DLD1 (cell line): ENCODE measurements around the gene B4GALNT4.
"Not testable (repeated sequence)": the region's sequence is repeated elsewhere in the genome, so short reads cannot be mapped to it uniquely, and the experiment has no call there.

ENCODE experiments used
- in situ Hi-C: cut with HindIII; loops from 2 replicates; pipeline ENCODE4 v1.10.0; 2017; ENCODE audit warnings: low sequenced_read_pairs

B4GALNT4 gene

GRCh38 chr11:387193-387793 is 18.0 kb downstream of the B4GALNT4 start:
- in situ Hi-C loops, result loop anchor here (10.0 kb wide), 1 partner anchor 68 kb away; the partner anchor contains the start of gene PTDSS2

- in situ Hi-C loops, result loop anchor here (10.0 kb wide), 1 partner anchor 65 kb away; the partner anchor contains the start of gene PTDSS2
Measured at GRCh38 chr11:389369-389768, 20.1 kb downstream of the B4GALNT4 start.

DNA sequence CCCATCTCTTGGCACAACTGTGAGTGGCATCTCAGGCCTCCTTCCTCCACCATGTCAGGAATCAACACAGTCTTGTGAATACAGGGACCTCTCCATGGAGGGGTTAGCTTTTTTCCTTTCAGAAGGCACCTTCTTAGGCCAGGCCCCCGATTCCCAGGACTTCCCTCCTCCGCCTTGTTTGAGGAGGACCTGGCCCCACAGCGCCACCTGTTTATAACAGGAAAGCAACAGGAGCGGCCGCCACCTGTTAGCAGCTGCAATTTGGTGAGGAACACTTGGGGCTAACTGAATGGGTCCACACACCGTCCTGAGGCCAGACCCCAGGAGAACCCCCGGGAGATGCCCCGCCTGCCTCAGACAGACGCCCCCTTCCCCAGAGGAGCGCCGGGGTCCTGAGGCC is 20.9 kb downstream of the B4GALNT4 start:
- in situ Hi-C loops, result no loop called here

GRCh38 chr11:391117-392017 is 22.1 kb downstream of the B4GALNT4 start:
- in situ Hi-C loops, result no loop called here

- in situ Hi-C loops, result no loop called here
Measured at GRCh38 chr11:392102-392777, 22.9 kb downstream of the B4GALNT4 start.

GRCh38 chr11:393219-394033 is 24.1 kb downstream of the B4GALNT4 start:
- in situ Hi-C loops, result no loop called here

- in situ Hi-C loops, result no loop called here
Measured at GRCh38 chr11:394034-394857, 24.9 kb downstream of the B4GALNT4 start, which contains the start of gene PKP3. Gene PKP3 (plus strand): TSS chr11:394209. CDS start chr11:394293, 84 bp downstream.

GRCh38 chr11:394858-395655 is 25.8 kb downstream of the B4GALNT4 start:
- in situ Hi-C loops, result no loop called here

- in situ Hi-C loops, result no loop called here
Measured at GRCh38 chr11:395866-396265, 26.6 kb downstream of the B4GALNT4 start.

GRCh38 chr11:396511-396947 is 27.2 kb downstream of the B4GALNT4 start:
- in situ Hi-C loops, result no loop called here

GRCh38 chr11:396948-397548 is 27.7 kb downstream of the B4GALNT4 start:
- in situ Hi-C loops, result no loop called here

DNA sequence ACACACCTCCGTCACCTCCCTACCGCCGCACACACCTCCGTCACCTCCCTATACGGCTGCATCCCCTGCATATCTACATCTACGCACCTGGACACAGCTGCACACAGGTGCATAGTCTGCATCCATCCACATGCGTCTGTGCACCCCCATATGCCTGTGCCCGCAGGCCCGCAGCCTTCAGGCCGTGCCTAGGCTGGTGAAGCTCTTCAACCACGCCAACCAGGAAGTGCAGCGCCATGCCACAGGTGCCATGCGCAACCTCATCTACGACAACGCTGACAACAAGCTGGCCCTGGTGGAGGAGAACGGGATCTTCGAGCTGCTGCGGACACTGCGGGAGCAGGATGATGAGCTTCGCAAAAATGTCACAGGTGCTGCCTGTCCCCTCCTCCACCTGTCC is 29.5 kb downstream of the B4GALNT4 start:
- in situ Hi-C loops, result no loop called here

DNA sequence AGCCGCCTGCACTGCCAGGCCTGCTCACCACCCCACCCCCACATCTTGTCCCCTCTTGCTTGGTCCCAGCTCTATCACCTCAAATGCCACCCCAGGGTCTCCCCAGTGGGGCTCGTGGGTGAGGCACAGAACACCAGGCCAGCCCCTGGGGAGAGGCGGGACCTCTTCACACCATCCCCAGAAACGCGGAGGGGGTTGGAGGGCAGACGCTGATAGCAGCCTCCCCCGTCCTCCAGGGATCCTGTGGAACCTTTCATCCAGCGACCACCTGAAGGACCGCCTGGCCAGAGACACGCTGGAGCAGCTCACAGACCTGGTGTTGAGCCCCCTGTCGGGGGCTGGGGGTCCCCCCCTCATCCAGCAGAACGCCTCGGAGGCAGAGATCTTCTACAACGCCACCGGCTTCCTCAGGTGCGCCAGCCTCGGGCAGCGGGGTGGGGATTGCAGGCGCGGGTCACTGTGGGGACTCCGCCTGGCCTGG is 30.5 kb downstream of the B4GALNT4 start:
- in situ Hi-C loops, result no loop called here

DNA sequence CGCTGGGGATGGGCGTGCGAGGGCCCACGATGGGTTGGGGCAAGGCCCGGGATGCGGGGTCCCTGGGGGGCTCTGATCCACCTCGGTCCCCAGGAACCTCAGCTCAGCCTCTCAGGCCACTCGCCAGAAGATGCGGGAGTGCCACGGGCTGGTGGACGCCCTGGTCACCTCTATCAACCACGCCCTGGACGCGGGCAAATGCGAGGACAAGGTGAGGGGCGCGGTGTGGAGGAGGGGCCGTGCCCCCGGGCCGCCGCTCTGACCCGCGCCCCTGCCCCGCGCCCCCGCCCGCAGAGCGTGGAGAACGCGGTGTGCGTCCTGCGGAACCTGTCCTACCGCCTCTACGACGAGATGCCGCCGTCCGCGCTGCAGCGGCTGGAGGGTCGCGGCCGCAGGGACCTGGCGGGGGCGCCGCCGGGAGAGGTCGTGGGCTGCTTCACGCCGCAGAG is 31.0 kb downstream of the B4GALNT4 start:
- in situ Hi-C loops, result no loop called here

DNA sequence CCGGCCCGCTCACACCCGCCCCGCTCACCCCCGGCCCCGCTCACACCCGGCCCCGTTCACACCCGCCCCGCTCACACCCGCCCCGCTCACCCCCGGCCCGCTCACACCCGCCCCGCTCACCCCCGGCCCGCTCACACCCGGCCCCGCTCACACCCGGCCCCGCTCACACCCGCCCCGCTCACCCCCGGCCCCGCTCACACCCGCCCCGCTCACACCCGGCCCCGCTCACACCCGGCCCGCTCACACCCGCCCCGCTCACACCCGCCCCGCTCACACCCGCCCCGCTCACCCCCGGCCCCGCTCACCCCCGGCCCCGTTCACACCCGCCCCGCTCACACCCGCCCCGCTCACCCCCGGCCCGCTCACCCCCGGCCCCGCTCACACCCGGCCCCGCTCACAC is 31.9 kb downstream of the B4GALNT4 start:
- in situ Hi-C loops, result not testable (repeated sequence)

DNA sequence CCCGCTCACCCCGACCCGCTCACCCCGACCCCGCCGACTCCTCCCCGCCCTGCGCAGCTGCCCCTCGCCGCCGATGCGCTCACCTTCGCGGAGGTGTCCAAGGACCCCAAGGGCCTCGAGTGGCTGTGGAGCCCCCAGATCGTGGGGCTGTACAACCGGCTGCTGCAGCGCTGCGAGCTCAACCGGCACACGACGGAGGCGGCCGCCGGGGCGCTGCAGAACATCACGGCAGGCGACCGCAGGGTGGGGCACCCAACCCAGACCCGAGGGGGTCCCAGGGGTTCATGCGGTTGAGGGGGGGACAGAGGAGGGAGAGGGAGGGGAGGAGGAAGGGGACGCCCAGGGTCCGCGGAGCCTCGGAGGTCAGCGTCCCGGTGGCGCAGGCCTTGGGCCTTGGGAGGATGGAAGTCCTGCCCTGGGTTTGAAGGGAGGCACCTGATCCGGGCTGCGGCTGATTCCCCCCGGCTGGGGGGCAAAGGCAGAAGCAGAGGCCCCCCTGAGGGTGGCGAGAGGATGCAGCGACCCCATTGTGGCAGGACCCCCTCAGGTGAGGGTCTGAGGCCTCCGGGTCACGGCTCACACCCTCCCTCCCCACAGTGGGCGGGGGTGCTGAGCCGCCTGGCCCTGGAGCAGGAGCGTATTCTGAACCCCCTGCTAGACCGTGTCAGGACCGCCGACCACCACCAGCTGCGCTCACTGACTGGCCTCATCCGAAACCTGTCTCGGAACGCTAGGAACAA is 33.9 kb downstream of the B4GALNT4 start:
- in situ Hi-C loops, result no loop called here

DNA sequence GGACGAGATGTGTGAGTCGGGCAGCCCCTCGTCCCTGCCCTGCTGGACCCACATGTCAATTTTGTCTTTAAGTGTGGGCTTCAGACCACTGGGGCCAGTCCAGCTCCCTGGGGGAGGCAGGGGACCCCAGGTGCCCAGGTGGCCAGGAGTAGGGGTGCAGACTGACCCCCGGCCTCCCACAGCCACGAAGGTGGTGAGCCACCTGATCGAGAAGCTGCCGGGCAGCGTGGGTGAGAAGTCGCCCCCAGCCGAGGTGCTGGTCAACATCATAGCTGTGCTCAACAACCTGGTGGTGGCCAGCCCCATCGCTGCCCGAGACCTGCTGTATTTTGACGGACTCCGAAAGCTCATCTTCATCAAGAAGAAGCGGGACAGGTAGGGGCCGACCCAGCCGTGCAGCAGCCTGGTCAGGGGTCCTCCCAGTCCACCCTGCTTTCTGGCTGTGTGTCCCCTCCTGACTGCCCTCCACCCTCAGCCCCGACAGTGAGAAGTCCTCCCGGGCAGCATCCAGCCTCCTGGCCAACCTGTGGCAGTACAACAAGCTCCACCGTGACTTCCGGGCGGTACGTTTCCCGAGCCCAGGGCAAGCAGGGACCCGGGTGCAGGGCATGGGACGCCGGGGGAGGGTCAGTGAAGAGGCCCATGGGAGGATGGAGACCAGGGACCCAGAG is 34.6 kb downstream of the B4GALNT4 start:
- in situ Hi-C loops, result no loop called here
